CD8-positive, alpha-beta memory T cell (primary cell): ENCODE data around the gene AGAP1. TPM values are rescaled to one million over a fixed set of nuclear protein-coding genes. Genes with fewer than 3 reads are reported as not detected.

ENCODE experiments used
- CTCF ChIA-PET: fragments of 350-600 bp; sonication (Branson Sonifier 250); formaldehyde crosslinking; loops from one replicate; lab custom pipeline; 2021; ENCODE audit warnings: antibody characterized with exemption; lab: Charles Lee
- POLR2A ChIA-PET: fragments of 350-600 bp; sonication (Branson Sonifier 250); formaldehyde crosslinking; loops from one replicate; lab custom pipeline; 2021; ENCODE audit warnings: antibody characterized with exemption; lab: Charles Lee
- DNase-seq, 5 donors: peaks; one replicate each; pipeline versions ENCODE4 v3.0.0 to v3.0.0-alpha.2; 2020 to 2022; ENCODE audit warnings: mixed read lengths in 1 of 5
- H3K27ac ChIP-seq: one replicate; pipeline ENCODE4 v1.7.0; 2013; ENCODE audit warnings: low read depth, mild to moderate bottlenecking, low read length, moderate library complexity
- H3K27me3 ChIP-seq: 2 replicates; pipeline ENCODE4 v1.7.0; 2013; ENCODE audit warnings: low read length, mild to moderate bottlenecking; ENCODE audit not compliant: insufficient read depth, poor library complexity, severe bottlenecking
- H3K36me3 ChIP-seq: 2 replicates; pipeline ENCODE4 v1.7.0; 2013; ENCODE audit warnings: mild to moderate bottlenecking, low read length, moderate library complexity; ENCODE audit not compliant: insufficient read depth
- H3K4me1 ChIP-seq: 2 replicates; pipeline ENCODE4 v1.7.0; 2013; ENCODE audit warnings: mild to moderate bottlenecking, low read length, moderate library complexity; ENCODE audit not compliant: insufficient read depth
- H3K4me3 ChIP-seq: 2 replicates; pipeline ENCODE4 v1.7.0; 2013; ENCODE audit warnings: mild to moderate bottlenecking, low read length
- H3K9me3 ChIP-seq: 2 replicates; pipeline ENCODE4 v1.7.0; 2013; ENCODE audit warnings: mild to moderate bottlenecking, low read length
- H3K27ac Mint-ChIP-seq, 8 donors: one replicate each; pipeline ENCODE4 v1.8.0; 2020 to 2021; ENCODE audit warnings: mixed read lengths in 8 of 8, mild to moderate bottlenecking in 6 of 8, inconsistent platforms in 3 of 8, moderate library complexity in 3 of 8
- H3K27me3 Mint-ChIP-seq, 2 donors: one replicate each; pipeline ENCODE4 v1.8.0; 2020 to 2021; ENCODE audit warnings: mixed read lengths in 2 of 2, mild to moderate bottlenecking in 1 of 2, moderate library complexity in 1 of 2
- H3K36me3 Mint-ChIP-seq, 3 donors: one replicate each; pipeline ENCODE4 v1.8.0; 2020 to 2021; ENCODE audit warnings: mixed read lengths in 3 of 3, inconsistent platforms in 1 of 3, mild to moderate bottlenecking in 1 of 3
- H3K4me1 Mint-ChIP-seq, 3 donors: one replicate each; pipeline ENCODE4 v1.8.0; 2020 to 2021; ENCODE audit warnings: mixed read lengths in 3 of 3, inconsistent platforms in 1 of 3, mild to moderate bottlenecking in 1 of 3
- H3K4me3 Mint-ChIP-seq, 7 donors: one replicate each; pipeline ENCODE4 v1.8.0; 2020 to 2021; ENCODE audit warnings: mixed read lengths in 7 of 7, mild to moderate bottlenecking in 6 of 7, moderate library complexity in 4 of 7, inconsistent platforms in 2 of 7
- H3K9me3 Mint-ChIP-seq, 5 donors: one replicate each; pipeline ENCODE4 v1.8.0; 2020 to 2022; ENCODE audit warnings: mixed read lengths in 5 of 5, mild to moderate bottlenecking in 3 of 5, moderate library complexity in 2 of 5, inconsistent platforms in 1 of 5
- polyA plus RNA-seq: library from polyadenylated mRNA; unstranded; fragments of 300-500 nt; fragmentation: Illumina TruSeq; gene quantifications from one replicate; pipeline ENCODE4 v1.2.3, GENCODE V29; 2021
- total RNA-seq, 2 experiments: library from RNA; stranded (reverse); gene quantifications; one replicate each; pipeline ENCODE4 v1.2.3, GENCODE V29; 2021

The AGAP1 gene
- total and polyA plus RNA-seq, 3 experiments from 2014 or later, result 1.2 to 3.3 (median 2.7) TPM

DNA sequence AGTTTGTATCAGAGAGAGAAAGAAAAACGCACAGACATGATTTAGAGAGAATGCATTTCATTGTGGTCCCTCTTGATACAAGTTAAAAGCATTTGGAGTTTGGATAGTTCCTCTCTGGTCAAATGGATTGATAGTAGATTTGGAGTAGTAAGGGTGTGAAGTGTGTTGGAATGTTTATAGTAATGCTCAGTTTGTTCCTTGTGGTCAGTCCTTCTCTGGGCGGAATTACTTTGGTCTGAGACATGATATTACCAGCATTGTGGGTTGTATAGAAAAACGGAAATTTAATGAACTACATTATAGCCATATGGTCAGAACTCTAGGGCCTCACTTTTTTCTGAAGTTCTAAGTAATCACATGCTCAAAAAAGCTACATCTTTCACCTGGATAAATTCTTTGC, 178.9 kb downstream of the AGAP1 start:
- peak overlapping the region in 1 of 8 donors; percentile 18 for H3K27ac Mint-ChIP-seq
- no peaks in the 10 kb centered on the region for H3K36me3 ChIP-seq
- H3K9me3 Mint-ChIP-seq, result no peaks in the 10 kb centered on the region
- no peaks in the 10 kb centered on the region for H3K36me3 Mint-ChIP-seq
- H3K27me3 ChIP-seq, result no peaks in the 10 kb centered on the region
- peaks cover 17 to 51% (median 32%) of the 10 kb centered on the region in 3 donors for H3K4me1 Mint-ChIP-seq
- CTCF ChIA-PET, result no interaction called here
- H3K4me1 ChIP-seq, result no peaks in the 10 kb centered on the region
- H3K27me3 Mint-ChIP-seq, result peaks cover 22 to 34% of the 10 kb centered on the region in 2 donors
- no peak for DNase-seq
- H3K27ac ChIP-seq, result no peak overlapping the region
- POLR2A ChIA-PET, result no interaction called here
- no peaks in the 10 kb centered on the region for H3K9me3 ChIP-seq
- H3K4me3 ChIP-seq, result no peak overlapping the region
- peak overlapping the region in 5 of 7 donors; percentile 78 to 89 (median 86) for H3K4me3 Mint-ChIP-seq

DNA sequence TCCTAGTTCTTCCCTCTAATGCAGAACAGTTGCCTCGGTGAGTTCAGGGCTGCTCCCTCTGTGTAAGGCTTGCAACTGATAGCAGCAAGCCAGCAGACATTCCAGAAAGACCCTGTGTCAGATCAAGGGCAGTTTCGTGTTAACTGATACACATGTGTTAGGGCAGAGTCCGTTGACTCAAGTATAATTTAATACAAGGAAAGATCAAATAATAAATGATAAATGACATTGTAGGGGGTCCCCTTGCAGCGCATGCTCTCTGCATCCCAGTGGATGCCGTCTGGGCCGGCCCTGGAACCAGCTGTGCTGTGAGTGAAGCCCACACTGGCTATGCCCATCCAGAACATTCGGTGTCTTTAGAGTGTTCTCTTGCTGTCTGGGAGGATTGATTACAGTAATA, 180.3 kb downstream of the AGAP1 start:
- Mint-ChIP-seq H3K4me1 (peaks cover 7 to 46% (median 24%) of the 10 kb centered on the region in 3 donors), H3K4me3 (no peak overlapping the region), H3K27me3 (peaks cover 9 to 23% of the 10 kb centered on the region in 2 donors), H3K27ac (no peak overlapping the region), H3K9me3 (no peaks in the 10 kb centered on the region), H3K36me3 (no peaks in the 10 kb centered on the region)
- Histone ChIP-seq H3K4me3 (no peak overlapping the region), H3K27me3 (no peaks in the 10 kb centered on the region), H3K27ac (no peak overlapping the region), H3K4me1 (no peaks in the 10 kb centered on the region), H3K36me3 (no peaks in the 10 kb centered on the region), H3K9me3 (no peaks in the 10 kb centered on the region)
- ChIA-PET POLR2A (no interaction called here), CTCF (no interaction called here)
- no peak for DNase-seq

DNA sequence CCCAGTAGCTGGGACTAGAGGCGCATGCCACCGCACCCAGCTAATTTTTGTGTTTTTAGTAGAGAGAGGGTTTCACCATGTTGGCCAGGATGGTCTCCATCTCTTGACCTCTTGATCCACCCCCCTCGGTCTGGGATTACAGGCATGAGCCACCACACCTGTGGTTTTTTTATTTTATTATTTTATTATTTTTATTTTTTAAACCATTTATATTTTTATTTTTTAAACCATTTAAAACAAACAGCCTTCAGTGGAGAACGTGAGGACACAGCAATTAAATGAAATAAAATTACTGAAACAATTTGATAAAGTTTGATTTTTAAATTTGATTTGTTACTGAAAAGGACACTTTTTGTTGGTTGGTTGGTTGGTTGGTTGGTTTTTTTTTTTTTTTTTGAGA, 181.0 kb downstream of the AGAP1 start:
- no peaks in the 10 kb centered on the region for H3K36me3 ChIP-seq
- Mint-ChIP-seq H3K27ac (no peak overlapping the region), H3K36me3 (no peaks in the 10 kb centered on the region), H3K4me1 (peaks cover 7 to 47% (median 24%) of the 10 kb centered on the region in 3 donors), H3K27me3 (peaks cover 9 to 22% of the 10 kb centered on the region in 2 donors), H3K4me3 (peak overlapping the region in 1 of 7 donors; percentile 14), H3K9me3 (no peaks in the 10 kb centered on the region)
- no peaks in the 10 kb centered on the region for H3K27me3 ChIP-seq
- CTCF ChIA-PET, result no interaction called here
- H3K4me1 ChIP-seq, result no peaks in the 10 kb centered on the region
- H3K4me3 ChIP-seq, result no peak overlapping the region
- DNase-seq, result no peak
- H3K27ac ChIP-seq, result no peak overlapping the region
- no peaks in the 10 kb centered on the region for H3K9me3 ChIP-seq
- POLR2A ChIA-PET, result no interaction called here

DNA sequence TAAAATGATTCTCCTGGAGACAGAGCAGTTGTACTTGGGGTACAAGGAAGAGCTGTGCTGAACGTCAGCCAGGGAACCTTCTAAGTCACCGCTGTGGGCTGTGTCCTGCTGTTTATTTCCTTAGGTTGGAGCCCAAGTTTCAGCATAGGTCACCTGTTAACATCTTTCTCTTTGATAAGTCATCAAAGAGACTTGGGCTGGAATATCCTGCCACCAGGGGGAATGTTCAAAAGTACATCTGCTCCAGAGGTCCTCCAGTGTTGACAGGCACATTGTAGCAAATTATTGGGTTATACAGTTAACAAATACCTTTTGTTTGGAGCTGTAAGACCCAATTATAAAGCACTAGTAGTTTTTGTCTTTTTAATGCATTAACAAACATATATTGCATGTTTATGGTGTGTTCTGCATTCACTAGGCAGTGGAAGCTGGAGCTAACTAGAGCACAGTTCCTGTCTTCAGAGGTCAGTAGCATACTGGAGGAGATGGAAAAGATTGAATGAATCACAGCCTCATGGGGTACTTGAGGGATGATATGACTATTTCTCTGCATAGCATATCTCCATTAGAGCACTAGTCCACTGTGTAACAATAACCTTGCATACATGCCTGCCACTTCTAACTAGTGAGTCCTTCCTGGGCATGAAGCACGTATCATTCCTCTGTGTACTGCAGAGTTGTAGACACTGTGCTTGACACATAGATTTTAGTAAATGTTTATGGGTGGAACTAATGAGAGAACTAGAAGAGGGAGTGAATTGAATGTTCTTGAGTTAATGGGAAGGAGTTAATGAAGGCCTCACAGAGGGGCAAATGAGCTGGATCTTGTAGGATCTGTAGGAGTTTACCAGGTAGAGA, 182.1 kb downstream of the AGAP1 start:
- no peaks in the 10 kb centered on the region for H3K4me1 ChIP-seq
- H3K4me3 ChIP-seq, result no peak overlapping the region
- H3K4me1 Mint-ChIP-seq, result peaks cover 7 to 50% (median 24%) of the 10 kb centered on the region in 3 donors
- no peaks in the 10 kb centered on the region for H3K36me3 ChIP-seq
- ChIA-PET POLR2A (no interaction called here), CTCF (no interaction called here)
- peak overlapping the region in 4 of 8 donors; percentile 7 to 72 (median 18) for H3K27ac Mint-ChIP-seq
- DNase-seq, result no peak
- H3K9me3 Mint-ChIP-seq, result no peaks in the 10 kb centered on the region
- H3K27me3 ChIP-seq, result no peaks in the 10 kb centered on the region
- H3K36me3 Mint-ChIP-seq, result no peaks in the 10 kb centered on the region
- H3K27ac ChIP-seq, result no peak overlapping the region
- peaks cover 9 to 22% of the 10 kb centered on the region in 2 donors for H3K27me3 Mint-ChIP-seq
- H3K9me3 ChIP-seq, result no peaks in the 10 kb centered on the region
- H3K4me3 Mint-ChIP-seq, result no peak overlapping the region

DNA sequence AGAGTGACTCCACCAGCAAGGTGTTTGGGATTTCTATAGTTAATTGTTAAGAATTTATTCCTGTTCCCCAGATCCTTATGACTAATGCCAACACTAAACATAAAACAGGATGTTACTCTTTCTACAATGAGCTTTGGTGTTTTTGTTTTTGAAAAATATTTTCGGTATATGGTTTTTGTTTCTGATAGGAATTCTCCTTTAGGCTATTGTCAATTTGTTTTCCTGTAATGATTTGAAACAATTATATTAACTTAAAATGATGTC, 182.6 kb downstream of the AGAP1 start:
- no peak overlapping the region for H3K27ac ChIP-seq
- peak overlapping the region in 2 of 8 donors; percentile 8 to 72 for H3K27ac Mint-ChIP-seq
- H3K4me3 ChIP-seq, result no peak overlapping the region
- H3K36me3 Mint-ChIP-seq, result no peaks in the 10 kb centered on the region
- no peak overlapping the region for H3K4me3 Mint-ChIP-seq
- CTCF ChIA-PET, result no interaction called here
- DNase-seq, result no peak
- H3K27me3 ChIP-seq, result no peaks in the 10 kb centered on the region
- H3K9me3 ChIP-seq, result no peaks in the 10 kb centered on the region
- H3K27me3 Mint-ChIP-seq, result peaks cover 8 to 20% of the 10 kb centered on the region in 2 donors
- no peaks in the 10 kb centered on the region for H3K4me1 ChIP-seq
- H3K36me3 ChIP-seq, result no peaks in the 10 kb centered on the region
- H3K4me1 Mint-ChIP-seq, result peaks cover 5 to 48% (median 23%) of the 10 kb centered on the region in 3 donors
- no peaks in the 10 kb centered on the region for H3K9me3 Mint-ChIP-seq
- POLR2A ChIA-PET, result no interaction called here

DNA sequence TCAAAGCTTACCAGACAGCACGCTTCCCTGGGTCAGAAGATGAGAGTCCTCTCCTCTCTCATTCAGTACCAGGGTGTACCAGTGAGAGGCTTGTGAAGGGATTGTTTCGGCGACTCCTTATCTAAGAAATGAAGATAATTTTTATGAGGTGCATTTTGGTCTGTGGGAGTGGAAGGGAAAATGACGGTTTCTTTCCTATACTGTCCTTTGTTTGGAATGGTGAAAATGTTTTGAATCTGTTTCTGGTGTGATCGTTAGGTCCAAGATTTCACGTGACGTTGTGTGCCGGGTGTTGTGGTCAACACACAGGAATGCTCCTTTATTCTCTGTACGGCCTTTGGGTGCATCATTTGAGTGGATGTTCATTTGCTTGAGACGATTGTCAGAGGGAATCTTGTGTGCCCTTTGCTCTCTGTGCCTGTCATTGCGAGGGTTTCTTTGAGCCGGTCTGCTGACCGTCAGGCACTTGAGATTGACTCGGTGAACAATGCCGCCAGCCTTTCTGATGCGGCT, 183.5 kb downstream of the AGAP1 start:
- no peaks in the 10 kb centered on the region for H3K36me3 Mint-ChIP-seq
- Histone ChIP-seq H3K27me3 (no peaks in the 10 kb centered on the region), H3K36me3 (no peaks in the 10 kb centered on the region), H3K4me3 (no peak overlapping the region), H3K4me1 (no peaks in the 10 kb centered on the region), H3K9me3 (no peaks in the 10 kb centered on the region), H3K27ac (no peak overlapping the region)
- H3K27ac Mint-ChIP-seq, result no peak overlapping the region
- peaks cover 0 to 12% of the 10 kb centered on the region in 2 donors for H3K27me3 Mint-ChIP-seq
- DNase-seq, result no peak
- ChIA-PET CTCF (no interaction called here), POLR2A (no interaction called here)
- H3K4me3 Mint-ChIP-seq, result peak overlapping the region in 1 of 7 donors; percentile 29
- H3K9me3 Mint-ChIP-seq, result no peaks in the 10 kb centered on the region
- peaks cover 0 to 40% (median 15%) of the 10 kb centered on the region in 3 donors for H3K4me1 Mint-ChIP-seq

DNA sequence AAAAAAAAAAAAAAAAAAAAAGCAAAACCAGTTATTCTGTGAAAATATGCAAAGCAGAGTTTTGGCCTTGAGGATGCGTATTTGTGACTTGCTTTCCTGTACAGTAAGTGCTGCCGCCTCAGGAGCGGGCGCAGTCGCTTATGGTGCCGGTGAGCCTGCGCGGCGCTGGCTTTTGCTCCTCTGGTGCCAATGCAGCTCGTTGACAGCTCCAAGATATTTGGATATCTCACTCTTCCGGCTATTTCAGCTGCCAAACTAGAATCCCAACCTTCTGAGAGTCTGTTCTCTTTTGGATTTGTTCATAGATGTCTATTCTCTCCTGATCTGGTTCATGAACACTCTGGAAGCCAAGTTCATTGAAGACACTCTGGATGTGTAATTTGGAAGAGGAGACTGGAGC, 184.1 kb downstream of the AGAP1 start:
- ChIA-PET CTCF (no interaction called here), POLR2A (no interaction called here)
- peaks cover 0 to 34% (median 10%) of the 10 kb centered on the region in 3 donors for H3K4me1 Mint-ChIP-seq
- H3K27me3 Mint-ChIP-seq, result peaks cover 0 to 5% of the 10 kb centered on the region in 2 donors
- Histone ChIP-seq H3K9me3 (no peaks in the 10 kb centered on the region), H3K36me3 (no peaks in the 10 kb centered on the region), H3K27me3 (no peaks in the 10 kb centered on the region), H3K27ac (no peak overlapping the region), H3K4me3 (no peak overlapping the region), H3K4me1 (no peaks in the 10 kb centered on the region)
- H3K36me3 Mint-ChIP-seq, result no peaks in the 10 kb centered on the region
- H3K9me3 Mint-ChIP-seq, result no peaks in the 10 kb centered on the region
- no peak overlapping the region for H3K4me3 Mint-ChIP-seq
- no peak for DNase-seq
- peak overlapping the region in 1 of 8 donors; percentile 37 for H3K27ac Mint-ChIP-seq

DNA sequence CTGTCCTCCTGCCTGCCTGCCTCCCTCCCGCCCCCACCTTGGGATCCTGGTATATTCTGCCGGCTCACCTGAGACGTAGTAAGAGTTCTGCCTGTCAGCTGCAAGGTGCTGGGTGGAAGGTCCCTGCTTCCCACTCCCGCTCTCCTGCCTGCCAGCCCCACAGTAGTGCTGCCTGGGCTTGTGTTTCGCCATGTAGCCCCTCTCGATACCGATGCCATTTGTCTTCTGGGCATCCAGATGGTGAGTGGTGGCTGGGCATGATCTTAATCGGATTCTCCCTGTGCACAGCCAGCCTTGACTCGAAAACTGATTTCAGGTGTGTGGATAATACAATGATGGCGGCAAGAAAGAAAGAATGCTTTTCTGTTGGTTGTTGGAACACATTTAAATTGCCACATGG, 184.9 kb downstream of the AGAP1 start:
- Mint-ChIP-seq H3K27me3 (peaks cover 0 to 5% of the 10 kb centered on the region in 2 donors), H3K9me3 (no peaks in the 10 kb centered on the region), H3K4me3 (peak overlapping the region in 1 of 7 donors; percentile 6), H3K36me3 (no peaks in the 10 kb centered on the region), H3K27ac (peak overlapping the region in 1 of 8 donors; percentile 36), H3K4me1 (peaks cover 0 to 28% (median 10%) of the 10 kb centered on the region in 3 donors)
- Histone ChIP-seq H3K27me3 (no peaks in the 10 kb centered on the region), H3K9me3 (no peaks in the 10 kb centered on the region), H3K36me3 (no peaks in the 10 kb centered on the region), H3K27ac (no peak overlapping the region), H3K4me3 (no peak overlapping the region), H3K4me1 (no peaks in the 10 kb centered on the region)
- ChIA-PET POLR2A (no interaction called here), CTCF (no interaction called here)
- no peak for DNase-seq
